K562 (cell line): Measurements from ENCODE around the gene CEP68. TPM values are rescaled to one million over a fixed set of nuclear protein-coding genes. Genes with fewer than 3 reads are reported as not detected.

ENCODE experiments used
- BACH1 ChIP-seq: fragments of 200-800 bp; sonication (Bioruptor generic); IDR thresholded peaks from 2 replicates; pipeline ENCODE4 v1.6.1; 2016; ENCODE audit warnings: missing genetic modification characterization, missing compliant biosample characterization
- BDP1 ChIP-seq: IDR thresholded peaks from 3 replicates; pipeline ENCODE4 v1.6.1; 2011; ENCODE audit not compliant: insufficient read length, insufficient read depth
- BRF2 ChIP-seq: IDR thresholded peaks from 3 replicates; pipeline ENCODE4 v1.6.1; 2011; ENCODE audit warnings: borderline replicate concordance, mild to moderate bottlenecking; ENCODE audit not compliant: insufficient read length, insufficient read depth
- E2F4 ChIP-seq: sonication (generic); formaldehyde crosslinking; IDR thresholded peaks from 2 replicates; pipeline ENCODE4 v1.8.0; 2022; ENCODE audit warnings: mild to moderate bottlenecking, low read depth, missing genetic modification reagents
- ELF2 ChIP-seq: fragments of 250-450 bp; sonication (Bioruptor Pico); IDR thresholded peaks from 2 replicates; pipeline ENCODE4 v1.5.0; 2021; ENCODE audit warnings: mild to moderate bottlenecking
- FOS ChIP-seq: IDR thresholded peaks from 3 replicates; pipeline ENCODE4 v1.6.1; 2011; ENCODE audit not compliant: insufficient read length; ENCODE audit errors: extremely low read depth
- FOSL1 ChIP-seq: fragments of 200-800 bp; sonication (Bioruptor generic); conservative IDR thresholded peaks from 2 replicates; pipeline ENCODE4 v1.6.1; 2016; ENCODE audit warnings: missing genetic modification characterization, missing compliant biosample characterization
- FOXO4 ChIP-seq: fragments of 450-650 bp; formaldehyde crosslinking; IDR thresholded peaks from 2 replicates; pipeline ENCODE4 v1.4.0; 2020; ENCODE audit warnings: mild to moderate bottlenecking, moderate library complexity
- GATAD2A ChIP-seq: fragments of 450-650 bp; IDR thresholded peaks from 2 replicates; pipeline ENCODE4 v1.6.1; 2017
- GTF2F1 ChIP-seq: IDR thresholded peaks from 2 replicates; pipeline ENCODE4 v1.6.1; 2011; ENCODE audit warnings: low read depth, low read length, improper control_type of control experiment
- GTF3C2 ChIP-seq: IDR thresholded peaks from 3 replicates; pipeline ENCODE4 v1.6.1; 2011; ENCODE audit warnings: borderline replicate concordance, mild to moderate bottlenecking, moderate library complexity; ENCODE audit not compliant: insufficient read length; ENCODE audit errors: extremely low read depth
- HDAC2 ChIP-seq: fragments of 450-650 bp; IDR thresholded peaks from 2 replicates; pipeline ENCODE4 v1.6.1; 2016; ENCODE audit warnings: mild to moderate bottlenecking
- MAFF ChIP-seq: IDR thresholded peaks from 2 replicates; pipeline ENCODE4 v1.6.1; 2012; ENCODE audit warnings: low read length, improper control_type of control experiment
- MAFG ChIP-seq: fragments of 450-650 bp; conservative IDR thresholded peaks from 2 replicates; pipeline ENCODE4 v1.6.1; 2016; ENCODE audit warnings: missing genetic modification characterization, missing compliant biosample characterization
- MYBL2 ChIP-seq, 2 experiments: fragments of 450-650 bp in 1 of 2; sonication (generic) in 1 of 2; formaldehyde crosslinking in 1 of 2; IDR thresholded peaks; 2 replicates each; pipeline versions ENCODE4 v1.6.1 to v1.8.1; 2017 to 2022; ENCODE audit warnings: borderline replicate concordance in 1 of 2, inconsistent platforms in 1 of 2, low read depth in 1 of 2, mild to moderate bottlenecking in 1 of 2, missing genetic modification reagents in 1 of 2, moderate library complexity in 1 of 2
- NCOA6 ChIP-seq: fragments of 450-650 bp; IDR thresholded peaks from 2 replicates; pipeline ENCODE4 v1.6.1; 2017; ENCODE audit warnings: mild to moderate bottlenecking
- NFE2 ChIP-seq: IDR thresholded peaks from 2 replicates; pipeline ENCODE4 v1.6.1; 2014; ENCODE audit warnings: antibody characterized with exemption, low read depth
- RBM15 ChIP-seq: fragments of 200-400 bp; formaldehyde crosslinking; IDR thresholded peaks from 2 replicates; pipeline ENCODE4 v1.6.1; 2018; ENCODE audit warnings: mild to moderate bottlenecking, low read length, moderate library complexity; ENCODE audit not compliant: insufficient read depth
- RBM25 ChIP-seq: fragments of 200-400 bp; formaldehyde crosslinking; IDR thresholded peaks from 2 replicates; pipeline ENCODE4 v1.6.1; 2018; ENCODE audit warnings: low read length, low read depth, moderate library complexity; ENCODE audit not compliant: severe bottlenecking
- SMAD4 ChIP-seq: fragments of 250-450 bp; sonication (Bioruptor Pico); conservative IDR thresholded peaks from 2 replicates; pipeline ENCODE4 v1.8.0; 2021; ENCODE audit warnings: inconsistent platforms, mild to moderate bottlenecking, moderate library complexity
- TCF3 ChIP-seq: sonication (generic); formaldehyde crosslinking; IDR thresholded peaks from 2 replicates; pipeline ENCODE4 v1.4.0; 2020; ENCODE audit warnings: mild to moderate bottlenecking, missing genetic modification reagents
- USF1 ChIP-seq: sonication (generic); formaldehyde crosslinking; IDR thresholded peaks from 2 replicates; pipeline ENCODE4 v1.9.0; 2022; ENCODE audit warnings: mild to moderate bottlenecking, missing genetic modification reagents
- ZNF239 ChIP-seq: fragments of 250-450 bp; sonication (Bioruptor Pico); IDR thresholded peaks from 2 replicates; pipeline ENCODE4 v1.4.0; 2020; ENCODE audit warnings: mild to moderate bottlenecking
- polyA plus RNA-seq, 8 experiments: library from polyadenylated mRNA; depleted of rRNA in 4 of 8; stranded (reverse) in 5 of 8; unstranded in 3 of 8; fragments of >200 nt; fragmentation: Nextera tagmentation in 2 of 8; fragmentation: Illumina TruSeq in 1 of 8; extraction: Ambion mirVana in 2 of 8; extraction: Trizol in 1 of 8; gene quantifications; 2 replicates each; pipeline versions ENCODE4 v1.2.1 to v1.2.3, GENCODE V29; 2011 to 2014; ENCODE audit warnings: inconsistent platforms in 1 of 8, missing spikeins in 1 of 8
- total RNA-seq, 7 experiments: library from RNA; depleted of rRNA in 6 of 7; stranded (reverse); fragments of >200 nt in 6 of 7; fragmentation: Illumina TruSeq in 2 of 7; extraction: Trizol in 2 of 7; gene quantifications; 2 replicates each; pipeline versions ENCODE4 v1.2.1 to v1.2.3, GENCODE V29; 2011 to 2021; ENCODE audit warnings: low replicate concordance in 1 of 7

CEP68 gene
- total and polyA plus RNA-seq, 9 of the 15 experiments (the other 6 are each of a cell fraction or from before 2014, with no cell fraction given) = 1.4 to 8.5 (median 5.2) TPM

- TF ChIP-seq FOXO4 = no peak
- no peak for TF ChIP-seq BDP1
- TF ChIP-seq TCF3 (CRISPR knock-in tag) = peak; percentile 98
- TF ChIP-seq ELF2 (CRISPR knock-in tag) = 0 out of 2 replicates have a peak, but pooled peaks have one; percentile 20
- no peak for TF ChIP-seq FOS
- TF ChIP-seq NFE2 = peak; percentile 88
- TF ChIP-seq NCOA6 = no peak
- TF ChIP-seq MAFG = peak; percentile 79
- no peak for TF ChIP-seq E2F4
- TF ChIP-seq BRF2 = no peak
- TF ChIP-seq GTF2F1 = no peak
- TF ChIP-seq ZNF239 (CRISPR knock-in tag) = no peak
- TF ChIP-seq FOSL1 (tag) = peak; percentile 76
- TF ChIP-seq GTF3C2 = no peak
- TF ChIP-seq USF1 (CRISPR knock-in tag) = no peak
- TF ChIP-seq RBM15 = no peak
- TF ChIP-seq SMAD4 (CRISPR knock-in tag) = peak; percentile 89
- no peak for TF ChIP-seq BACH1 (tag)
- TF ChIP-seq MYBL2 (IDR thresholded peaks at IDR 0.05; ENCODE audit: low read depth) = no peak
- no peak for TF ChIP-seq MYBL2 (CRISPR knock-in tag; IDR thresholded peaks at IDR 0.05; ENCODE audit: borderline replicate concordance)
- TF ChIP-seq GATAD2A = 0 out of 2 replicates have a peak, but pooled peaks have one; percentile 43
- TF ChIP-seq HDAC2 = peak; percentile 89
- peak; percentile 58; the same call in 1 of the 2 replicates for TF ChIP-seq MAFF
- no peak for TF ChIP-seq RBM25
Measured at GRCh38 chr2:65021709-65022108, 34.5 kb upstream of the CEP68 start (continued).
